K562 (cell line): Measurements from ENCODE around the gene ZDHHC14. TPM values are rescaled to one million over a fixed set of nuclear protein-coding genes. Genes with fewer than 3 reads are reported as not detected.

Source experiments
- ATAC-seq: fragments of 200-7000 bp; cut with Tn5 transposase; 3 replicates; pipeline ENCODE4 v1.9.1; 2020; ENCODE audit warnings: moderate library complexity
- BruUV-seq: library from RNA; stranded (reverse); fragments of 400-500 nt; replicated peaks from 2 replicates; lab custom pipeline; 2021; lab: Mats Ljungman, UMichigan
- CTCF ChIA-PET: fragments of 300-600 bp; formaldehyde crosslinking; extraction: SDS; loops from one replicate; lab custom pipeline; 2021; ENCODE audit warnings: low intra/inter-chr PET ratio; lab: Yijun Ruan, JAX
- POLR2A ChIA-PET: fragments of 300-600, 350-650 bp; sonication (Branson Sonifier 250); formaldehyde crosslinking; extraction: SDS; loops from one replicate; lab custom pipeline; 2021; ENCODE audit warnings: antibody characterized with exemption, inconsistent platforms; lab: Yijun Ruan, JAX
- DNase-seq, 4 experiments: peaks; one replicate each; pipeline versions ENCODE4 v3.0.0 to v3.0.0-alpha.2; 2011 to 2018; ENCODE audit warnings: low spot score in 3 of 4, mixed read lengths in 3 of 4; ENCODE audit errors: extremely low read depth in 1 of 4
- FAIRE-seq: peaks from 2 replicates; lab custom pipeline; 2011; peaks lifted over from hg19 to GRCh38; lab: Jason Lieb, UNC
- H2AFZ ChIP-seq: 2 replicates; pipeline ENCODE4 v1.6.0; 2011; ENCODE audit warnings: low read depth, low read length, control low read depth, inconsistent platforms
- H3K27ac ChIP-seq: fragments of 200-600 bp; 3 replicates; pipeline ENCODE4 v1.8.0; 2011; ENCODE audit warnings: low read depth, mild to moderate bottlenecking, control low read depth, inconsistent platforms, low read length, moderate library complexity, mixed read lengths; ENCODE audit errors: extremely low read depth
- H3K27me3 ChIP-seq, 2 experiments: fragments of 300-600 bp in 1 of 2; 2 replicates in 1 of 2; 3 replicates in 1 of 2; pipeline versions ENCODE4 v1.6.0 to v1.8.0; 2011; ENCODE audit warnings: inconsistent platforms in 2 of 2, low read length in 2 of 2, mild to moderate bottlenecking in 1 of 2, mixed read lengths in 1 of 2, moderate library complexity in 1 of 2; ENCODE audit not compliant: control insufficient read depth in 2 of 2, insufficient read depth in 2 of 2
- H3K36me3 ChIP-seq: fragments of 300-600 bp; 3 replicates; pipeline ENCODE4 v1.8.0; 2011; ENCODE audit warnings: mild to moderate bottlenecking, low read length, inconsistent platforms; ENCODE audit not compliant: control insufficient read depth, insufficient read depth
- H3K4me1 ChIP-seq, 2 experiments: fragments of 200-600 bp in 1 of 2; replicated peaks in 1 of 2; 2 replicates in 1 of 2; 3 replicates in 1 of 2; pipeline versions ENCODE4 v1.5.1 to v1.8.0; 2011; ENCODE audit warnings: inconsistent platforms in 2 of 2, low read length in 2 of 2, mild to moderate bottlenecking in 1 of 2, mixed read lengths in 1 of 2, moderate library complexity in 1 of 2; ENCODE audit not compliant: control insufficient read depth in 2 of 2, insufficient read depth in 2 of 2
- H3K4me2 ChIP-seq: 2 replicates; pipeline ENCODE4 v1.6.1; 2011; ENCODE audit warnings: low read length, control low read depth, inconsistent platforms, mixed read lengths; ENCODE audit not compliant: insufficient read depth
- H3K4me3 ChIP-seq: fragments of 200-600 bp; sonication (generic), shearing (Covaris generic); 2 replicates; pipeline ENCODE4 v1.5.1; 2016; ENCODE audit warnings: control low read depth, inconsistent platforms
- H3K79me2 ChIP-seq: fragments of 200-600 bp; 3 replicates; pipeline ENCODE4 v1.8.0; 2011; ENCODE audit warnings: low read length, inconsistent platforms; ENCODE audit not compliant: control insufficient read depth, insufficient read depth
- H3K9ac ChIP-seq, 2 experiments: 2 replicates each; pipeline versions ENCODE4 v1.6.0 to v1.6.1; 2011; ENCODE audit warnings: low read depth in 2 of 2, low read length in 2 of 2, control low read depth in 1 of 2, inconsistent platforms in 1 of 2, mild to moderate bottlenecking in 1 of 2, mixed read lengths in 1 of 2; ENCODE audit not compliant: insufficient read depth in 1 of 2
- H3K9me1 ChIP-seq: one replicate; pipeline ENCODE4 v1.6.0; 2011; ENCODE audit warnings: inconsistent platforms, mild to moderate bottlenecking, low read length, moderate library complexity; ENCODE audit not compliant: control insufficient read depth, insufficient read depth
- H3K9me3 ChIP-seq: replicated peaks from 2 replicates; pipeline ENCODE4 v1.5.1; 2011; ENCODE audit warnings: low read depth, low read length, inconsistent platforms; ENCODE audit not compliant: control insufficient read depth, insufficient read depth
- H4K20me1 ChIP-seq: replicated peaks from 2 replicates; pipeline ENCODE4 v1.6.1; 2011; ENCODE audit warnings: low read length, inconsistent platforms, mixed read lengths; ENCODE audit not compliant: control insufficient read depth, insufficient read depth
- BHLHE40 ChIP-seq: IDR thresholded peaks from 2 replicates; pipeline ENCODE4 v1.6.1; 2011; ENCODE audit warnings: low read length, improper control_type of control experiment
- CBX2 ChIP-seq: fragments of 200-600 bp; sonication (generic); IDR thresholded peaks from one replicate; pipeline ENCODE4 v1.6.1; 2012; ENCODE audit warnings: mild to moderate bottlenecking, low read length, inconsistent platforms; ENCODE audit not compliant: insufficient read depth, poor library complexity, severe bottlenecking
- PBX2 ChIP-seq, 2 experiments: IDR thresholded peaks in 1 of 2; conservative IDR thresholded peaks in 1 of 2; 2 replicates each; pipeline ENCODE4 v1.6.1; 2016; ENCODE audit warnings: low read depth in 2 of 2, mild to moderate bottlenecking in 1 of 2, missing compliant biosample characterization in 1 of 2, missing genetic modification characterization in 1 of 2, moderate library complexity in 1 of 2
- PHB2 ChIP-seq: fragments of 450-650 bp; IDR thresholded peaks from 2 replicates; pipeline ENCODE4 v1.6.1; 2017; ENCODE audit warnings: low read depth
- RB1 ChIP-seq: fragments of 450-650 bp; IDR thresholded peaks from 2 replicates; pipeline ENCODE4 v1.6.1; 2017; ENCODE audit warnings: low read depth, mild to moderate bottlenecking
- TSC22D4 ChIP-seq: fragments of 450-650 bp; IDR thresholded peaks from 2 replicates; pipeline ENCODE4 v1.6.1; 2016; ENCODE audit warnings: missing genetic modification characterization, missing biosample characterization, control low read depth
- ZBED1 ChIP-seq: IDR thresholded peaks from 2 replicates; pipeline ENCODE4 v1.6.1; 2014
- ZBTB11 ChIP-seq, 3 experiments: fragments of 200-800 bp in 1 of 3; fragments of 250-450 bp in 1 of 3; fragments of 450-650 bp in 1 of 3; sonication (Bioruptor Pico) in 1 of 3; sonication (Bioruptor generic) in 1 of 3; formaldehyde crosslinking in 1 of 3; IDR thresholded peaks; 2 replicates each; pipeline versions ENCODE4 v1.6.1 to v1.8.0; 2016 to 2022; ENCODE audit warnings: mild to moderate bottlenecking in 2 of 3, missing genetic modification characterization in 2 of 3, missing compliant biosample characterization in 1 of 3, moderate library complexity in 1 of 3
- ZNF277 ChIP-seq: fragments of 250-450 bp; sonication (Bioruptor Pico); IDR thresholded peaks from 2 replicates; pipeline ENCODE4 v1.8.0; 2022; ENCODE audit warnings: inconsistent platforms, mild to moderate bottlenecking, moderate library complexity, borderline replicate concordance
- ZNF384 ChIP-seq: IDR thresholded peaks from 2 replicates; pipeline ENCODE4 v1.6.1; 2012; ENCODE audit warnings: low read depth, low read length, improper control_type of control experiment
- WGBS: fragments of 100-300 bp; shearing (Covaris generic); methylation state at CpG from one replicate; pipeline ENCODE4 v1.1.6; 2016; ENCODE audit warnings: low coverage, mixed read lengths; ENCODE audit not compliant: insufficient coverage; ENCODE audit errors: missing lambda C conversion rate; 5-methylcytosine and 5-hydroxymethylcytosine counted together
- in situ Hi-C: fragments of 300-500 bp; cut with MboI; formaldehyde crosslinking; loops from 4 replicates; pipeline ENCODE4 v1.15.0; 2018; ENCODE audit warnings: inconsistent platforms, mixed read lengths
- intact Hi-C: fragments of 100-400 bp; cut with micrococcal nuclease; formaldehyde crosslinking; loops from 2 replicates; pipeline ENCODE4 v1.14.2; 2022
- polyA plus RNA-seq, 8 experiments: library from polyadenylated mRNA; depleted of rRNA in 4 of 8; stranded (reverse) in 5 of 8; unstranded in 3 of 8; fragments of >200 nt; fragmentation: Nextera tagmentation in 2 of 8; fragmentation: Illumina TruSeq in 1 of 8; extraction: Ambion mirVana in 2 of 8; extraction: Trizol in 1 of 8; gene quantifications; 2 replicates each; pipeline versions ENCODE4 v1.2.1 to v1.2.3, GENCODE V29; 2011 to 2014; ENCODE audit warnings: inconsistent platforms in 1 of 8, missing spikeins in 1 of 8
- total RNA-seq, 7 experiments: library from RNA; depleted of rRNA in 6 of 7; stranded (reverse); fragments of >200 nt in 6 of 7; fragmentation: Illumina TruSeq in 2 of 7; extraction: Trizol in 2 of 7; gene quantifications; 2 replicates each; pipeline versions ENCODE4 v1.2.1 to v1.2.3, GENCODE V29; 2011 to 2021; ENCODE audit warnings: low replicate concordance in 1 of 7

Gene ZDHHC14
- total and polyA plus RNA-seq, 9 of the 15 experiments (the other 6 are each of a cell fraction or from before 2014, with no cell fraction given) = 0.92 to 23.1 (median 13.8) TPM

- in situ Hi-C loops (no loop called here), intact Hi-C loops (no loop called here)
- no TSS peak for BruUV-seq
- TF ChIP-seq ZNF277 (CRISPR knock-in tag) (no peak), ZBTB11 (CRISPR knock-in tag; IDR thresholded peaks at IDR 0.05) (no peak), RB1 (no peak), TSC22D4 (tag) (no peak), PHB2 (no peak), ZBED1 (no peak), ZNF384 (no peak), CBX2 (no peak), BHLHE40 (no peak), PBX2 (CRISPR knock-in tag; IDR thresholded peaks at IDR 0.05; ENCODE audit: low read depth) (no peak), PBX2 (tag; conservative IDR thresholded peaks at IDR 0.05; ENCODE audit: low read depth) (no peak)
These were observed 292.6 kb downstream of the ZDHHC14 start for GRCh38 chr6:157673596-157673995.

More at GRCh38 chr6:157673596-157673995, 292.6 kb downstream of the ZDHHC14 start:
- Histone ChIP-seq H3K4me2 (no peak overlapping the region), H3K9me1 (no peaks in the 10 kb centered on the region), H3K36me3 (no peaks in the 10 kb centered on the region; the same call in 2 of the 3 replicates), H3K9ac (no peak overlapping the region), H3K4me1 (peaks cover 0 to 2% of the 10 kb centered on the region in 2 experiments; a peak in 1 of 5 replicates), H3K79me2 (no peaks in the 10 kb centered on the region), H2AFZ (no peak overlapping the region), H3K27ac (no peak overlapping the region), H3K9me3 (no peaks in the 10 kb centered on the region), H3K27me3 (no peaks in the 10 kb centered on the region), H3K4me3 (no peak overlapping the region), H4K20me1 (no peaks in the 10 kb centered on the region)
- POLR2A ChIA-PET = no interaction called here
- 84% methylated on average over 15 of the region's 15 CpGs for WGBS
- ATAC-seq = no peak
- no peak for DNase-seq
- no peak for FAIRE-seq
- CTCF ChIA-PET = no interaction called here
